ENCODE data around the gene UNC5CL. TPM values are rescaled to one million over a fixed set of nuclear protein-coding genes. Genes with fewer than 3 reads are reported as not detected.

The UNC5CL gene
- total RNA-seq, 1 donor from 2014 or later: 2.2 TPM

- intact Hi-C loops (cut with micrococcal nuclease): no loop called here
- Mint-ChIP-seq H3K27me3 (no peaks in the 10 kb centered on the region), H3K9me3 (no peaks in the 10 kb centered on the region), H3K4me3 (no peak overlapping the region), H3K4me1 (peaks cover 3% of the 10 kb centered on the region), H3K27ac (no peak overlapping the region), H3K36me3 (ENCODE audit: low read depth) (peaks cover 47% of the 10 kb centered on the region)
- CTCF ChIA-PET: no interaction called here
- POLR2A ChIA-PET: interaction anchor here (0.7 kb wide), 1 partner anchor 14 kb away, joined by 3 read pairs; the partner anchor contains the start of gene NFYA
- TF ChIP-seq CTCF (IDR thresholded peaks at IDR 0.05): no peak
- DNase-seq (no peak), ATAC-seq (ENCODE audit: low read depth) (no peak)
Measured at GRCh38 chr6:41058783-41059181, 19.8 kb upstream of the UNC5CL start.

- no peak for DNase-seq
- no peak for TF ChIP-seq CTCF (IDR thresholded peaks at IDR 0.05)
- Mint-ChIP-seq H3K9me3 (no peaks in the 10 kb centered on the region), H3K27ac (no peak overlapping the region), H3K36me3 (ENCODE audit: low read depth) (peaks cover 32% of the 10 kb centered on the region), H3K4me3 (no peak overlapping the region), H3K27me3 (no peaks in the 10 kb centered on the region), H3K4me1 (peaks cover 13% of the 10 kb centered on the region)
- CTCF ChIA-PET: interaction anchor here (1.0 kb wide), 1 partner anchor 20 kb away, joined by 3 read pairs; no protein-coding TSS in a partner anchor
- no peak for ATAC-seq (ENCODE audit: low read depth)
- POLR2A ChIA-PET: interaction anchor here (0.6 kb wide), 2 partner anchors 995 to 1367 kb away, joined by 4 to 6 read pairs; no protein-coding TSS in a partner anchor
- intact Hi-C loops (cut with micrococcal nuclease): no loop called here
Measured at GRCh38 chr6:41056768-41057490, 17.9 kb upstream of the UNC5CL start.

GRCh38 chr6:41055149-41055548 is 16.1 kb upstream of the UNC5CL start:
- peaks cover 21% of the 10 kb centered on the region for H3K4me1 Mint-ChIP-seq

GRCh38 chr6:41054511-41054910 is 15.5 kb upstream of the UNC5CL start:
- Mint-ChIP-seq H3K27ac (no peak overlapping the region), H3K36me3 (ENCODE audit: low read depth) (peaks cover 13% of the 10 kb centered on the region), H3K9me3 (no peaks in the 10 kb centered on the region), H3K27me3 (no peaks in the 10 kb centered on the region), H3K4me1 (peaks cover 21% of the 10 kb centered on the region), H3K4me3 (no peak overlapping the region)
- TF ChIP-seq CTCF (IDR thresholded peaks at IDR 0.05): no peak
- ATAC-seq (ENCODE audit: low read depth) (no peak), DNase-seq (no peak)
- POLR2A ChIA-PET: no interaction called here
- intact Hi-C loops (cut with micrococcal nuclease): no loop called here
- CTCF ChIA-PET: no interaction called here

More at GRCh38 chr6:41055149-41055548, 16.1 kb upstream of the UNC5CL start:
- Mint-ChIP-seq H3K9me3 (no peaks in the 10 kb centered on the region), H3K27ac (no peak overlapping the region), H3K4me3 (no peak overlapping the region), H3K27me3 (no peaks in the 10 kb centered on the region), H3K36me3 (ENCODE audit: low read depth) (peaks cover 19% of the 10 kb centered on the region)
- intact Hi-C loops (cut with micrococcal nuclease): no loop called here
- ChIA-PET POLR2A (no interaction called here), CTCF (no interaction called here)
- no peak for TF ChIP-seq CTCF (IDR thresholded peaks at IDR 0.05)
- ATAC-seq (ENCODE audit: low read depth): no peak
- no peak for DNase-seq

- Mint-ChIP-seq H3K27me3 (no peaks in the 10 kb centered on the region), H3K4me1 (peaks cover 21% of the 10 kb centered on the region), H3K4me3 (peak within 1 kb of the TSS; percentile 25), H3K27ac (peak within 1 kb of the TSS; percentile 73), H3K9me3 (no peaks in the 10 kb centered on the region), H3K36me3 (ENCODE audit: low read depth) (peaks cover 12% of the 10 kb centered on the region)
- ATAC-seq (ENCODE audit: low read depth): no peak
- intact Hi-C loops (cut with micrococcal nuclease): no loop called here
- POLR2A ChIA-PET: interaction anchor here (0.6 to 1.3 kb wide), 2 partner anchors 20 to 1157 kb away, joined by 3 read pairs; partner anchors contain the start of genes NFYA and OARD1
- CTCF ChIA-PET: no interaction called here
- DNase-seq: no peak
- TF ChIP-seq CTCF (IDR thresholded peaks at IDR 0.05): no peak
Measured at GRCh38 chr6:41053041-41053440, 14.0 kb upstream of the UNC5CL start, which contains the start of gene APOBEC2. Gene APOBEC2, plus strand, starts transcription at chr6:41053202. Its CDS starts 146 bp downstream, at chr6:41053348.

Measured in activated B cell treated with CpG ODN at 0.5 μM for 24 hours (primary cell).